H1 (cell line): ENCODE measurements around the gene OSCP1. TPM values are rescaled to one million over a fixed set of nuclear protein-coding genes. Genes with fewer than 3 reads are reported as not detected.

ENCODE experiments used
- CTCF ChIA-PET: fragments of 300-600 bp; sonication (Branson Sonifier 250); formaldehyde crosslinking; loops from one replicate; lab custom pipeline; 2021; ENCODE audit not compliant: partially characterized antibody; lab: Charles Lee
- POLR2A ChIA-PET: fragments of 300-600 bp; sonication (Branson Sonifier 250); formaldehyde crosslinking; loops from one replicate; lab custom pipeline; 2021; ENCODE audit warnings: inconsistent platforms; ENCODE audit not compliant: partially characterized antibody; lab: Charles Lee
- DNase-seq, 2 experiments: peaks; one replicate each; pipeline versions ENCODE4 v3.0.0 to v3.0.0-alpha.2; 2010 to 2022; ENCODE audit warnings: low spot score in 2 of 2, low read depth in 1 of 2, mixed read lengths in 1 of 2
- FAIRE-seq: peaks from 2 replicates; lab custom pipeline; 2011; peaks lifted over from hg19 to GRCh38; lab: Jason Lieb, UNC
- H2AFZ ChIP-seq: 2 replicates; pipeline ENCODE4 v1.8.1; 2012; ENCODE audit warnings: low read length, inconsistent platforms
- H2AK5ac ChIP-seq: 2 replicates; pipeline ENCODE4 v1.6.1; 2013; ENCODE audit warnings: low read depth, low read length
- H2BK120ac ChIP-seq: replicated peaks from 2 replicates; pipeline ENCODE3; 2013; ENCODE audit warnings: low read depth, low read length, inconsistent platforms
- H2BK12ac ChIP-seq: 2 replicates; pipeline ENCODE4 v1.6.1; 2013; ENCODE audit warnings: low read depth, low read length
- H2BK15ac ChIP-seq: 2 replicates; pipeline ENCODE4 v1.6.1; 2013; ENCODE audit warnings: low read length
- H2BK20ac ChIP-seq: 2 replicates; pipeline ENCODE4 v1.6.1; 2013; ENCODE audit warnings: low read length
- H2BK5ac ChIP-seq: 2 replicates; pipeline ENCODE4 v1.6.1; 2013; ENCODE audit warnings: low read depth, low read length
- H3K14ac ChIP-seq: 2 replicates; pipeline ENCODE4 v1.6.1; 2013; ENCODE audit warnings: inconsistent platforms; ENCODE audit not compliant: insufficient read length
- H3K18ac ChIP-seq: 2 replicates; pipeline ENCODE4 v1.6.1; 2013; ENCODE audit warnings: low read length; ENCODE audit errors: extremely low read depth
- H3K23ac ChIP-seq: 2 replicates; pipeline ENCODE4 v1.6.1; 2013; ENCODE audit warnings: inconsistent platforms; ENCODE audit not compliant: insufficient read length
- H3K23me2 ChIP-seq: 2 replicates; pipeline ENCODE4 v1.6.1; 2013; ENCODE audit warnings: low read depth, low read length
- H3K27ac ChIP-seq: 2 replicates; pipeline ENCODE4 v1.6.1; 2011; ENCODE audit warnings: low read depth, low read length, inconsistent platforms
- H3K27me3 ChIP-seq, 4 experiments: replicated peaks in 1 of 4; 1 replicate in 1 of 4; 2 replicates in 3 of 4; pipeline versions ENCODE4 v1.6.1 to v1.8.1; 2011 to 2013; ENCODE audit warnings: low read length in 3 of 4, mild to moderate bottlenecking in 3 of 4, inconsistent platforms in 2 of 4, mixed read lengths in 2 of 4, moderate library complexity in 1 of 4; ENCODE audit not compliant: control insufficient read depth in 3 of 4, insufficient read depth in 3 of 4; ENCODE audit errors: extremely low read depth in 1 of 4
- H3K36me3 ChIP-seq, 4 experiments: 2 replicates each; pipeline versions ENCODE4 v1.6.1 to v1.8.1; 2011 to 2013; ENCODE audit warnings: mild to moderate bottlenecking in 4 of 4, low read length in 3 of 4, moderate library complexity in 2 of 4, control low read depth in 1 of 4, inconsistent platforms in 1 of 4; ENCODE audit not compliant: insufficient read depth in 4 of 4, control insufficient read depth in 2 of 4
- H3K4ac ChIP-seq: replicated peaks from 2 replicates; pipeline ENCODE3; 2013; ENCODE audit warnings: low read length, low read depth, mixed read lengths, inconsistent platforms; ENCODE audit not compliant: insufficient read length
- H3K4me1 ChIP-seq, 4 experiments: replicated peaks in 1 of 4; 1 replicate in 1 of 4; 2 replicates in 3 of 4; pipeline versions ENCODE4 v1.6.1 to v1.8.1; 2011 to 2013; ENCODE audit warnings: low read length in 3 of 4, inconsistent platforms in 2 of 4, mixed read lengths in 1 of 4; ENCODE audit not compliant: insufficient read depth in 4 of 4, control insufficient read depth in 3 of 4
- H3K4me2 ChIP-seq, 2 experiments: 2 replicates each; pipeline versions ENCODE4 v1.6.1 to v1.8.1; 2011 to 2013; ENCODE audit warnings: low read depth in 2 of 2, low read length in 2 of 2, control low read depth in 1 of 2, inconsistent platforms in 1 of 2, mild to moderate bottlenecking in 1 of 2; ENCODE audit not compliant: insufficient read depth in 1 of 2
- H3K4me3 ChIP-seq, 4 experiments: fragments of 200-600, 300-600 bp in 1 of 4; sonication (generic), shearing (Covaris generic), sonication (Bioruptor Twin) in 1 of 4; 2 replicates each; pipeline versions ENCODE4 v1.5.1 to v1.8.1; 2011 to 2016; ENCODE audit warnings: low read length in 4 of 4, low read depth in 3 of 4, control low read depth in 2 of 4, inconsistent platforms in 2 of 4, mild to moderate bottlenecking in 2 of 4, mixed read lengths in 1 of 4, moderate library complexity in 1 of 4; ENCODE audit not compliant: insufficient read depth in 2 of 4; ENCODE audit errors: extremely low read depth in 1 of 4
- H3K56ac ChIP-seq: replicated peaks from 2 replicates; pipeline ENCODE3; 2013; ENCODE audit warnings: low read depth, mild to moderate bottlenecking, mixed read lengths, low read length, inconsistent platforms; ENCODE audit not compliant: insufficient read length
- H3K79me1 ChIP-seq: 2 replicates; pipeline ENCODE4 v1.6.1; 2013; ENCODE audit warnings: low read depth, low read length, control low read depth
- H3K79me2 ChIP-seq, 2 experiments: 2 replicates each; pipeline versions ENCODE4 v1.6.1 to v1.8.1; 2012 to 2013; ENCODE audit warnings: low read length in 2 of 2, mild to moderate bottlenecking in 2 of 2, inconsistent platforms in 1 of 2; ENCODE audit not compliant: insufficient read depth in 2 of 2, control insufficient read depth in 1 of 2
- H3K9ac ChIP-seq, 4 experiments: replicated peaks in 1 of 4; 1 replicate in 1 of 4; 2 replicates in 3 of 4; pipeline versions ENCODE4 v1.6.1 to v1.8.1; 2011 to 2013; ENCODE audit warnings: low read depth in 3 of 4, low read length in 3 of 4, control low read depth in 2 of 4, mild to moderate bottlenecking in 2 of 4, moderate library complexity in 2 of 4, inconsistent platforms in 1 of 4; ENCODE audit errors: extremely low read depth in 1 of 4
- H3K9me3 ChIP-seq, 2 experiments: 2 replicates each; pipeline versions ENCODE4 v1.6.1 to v1.8.1; 2012 to 2013; ENCODE audit warnings: mild to moderate bottlenecking in 2 of 2, moderate library complexity in 2 of 2, control low read depth in 1 of 2, inconsistent platforms in 1 of 2, low read depth in 1 of 2, low read length in 1 of 2, mixed read lengths in 1 of 2; ENCODE audit not compliant: insufficient read depth in 2 of 2
- H4K20me1 ChIP-seq, 2 experiments: replicated peaks in 1 of 2; 2 replicates each; pipeline versions ENCODE3 to v1.8.1; 2011 to 2013; ENCODE audit warnings: inconsistent platforms in 2 of 2, low read length in 2 of 2, mild to moderate bottlenecking in 1 of 2; ENCODE audit not compliant: insufficient read depth in 2 of 2, control insufficient read depth in 1 of 2
- H4K5ac ChIP-seq: 2 replicates; pipeline ENCODE4 v1.6.1; 2013; ENCODE audit warnings: low read length, low read depth, mixed read lengths, inconsistent platforms; ENCODE audit not compliant: insufficient read length
- H4K8ac ChIP-seq: 2 replicates; pipeline ENCODE4 v1.8.0; 2013; ENCODE audit warnings: mild to moderate bottlenecking, moderate library complexity, low read length, inconsistent platforms; ENCODE audit not compliant: insufficient read depth; ENCODE audit errors: extremely low read depth
- H4K91ac ChIP-seq: replicated peaks from 2 replicates; pipeline ENCODE3; 2013; ENCODE audit warnings: low read length, mixed read lengths, inconsistent platforms; ENCODE audit not compliant: insufficient read length
- EP300 ChIP-seq, 2 experiments: IDR thresholded peaks; 1 replicate in 1 of 2; 2 replicates in 1 of 2; pipeline ENCODE4 v1.6.1; 2011 to 2012; ENCODE audit warnings: low read depth in 2 of 2, low read length in 2 of 2, mild to moderate bottlenecking in 2 of 2, borderline replicate concordance in 1 of 2, inconsistent platforms in 1 of 2, moderate library complexity in 1 of 2
- EZH2 ChIP-seq: fragments of 200-600 bp; sonication (generic); IDR thresholded peaks from 2 replicates; pipeline ENCODE4 v1.7.1; 2012; ENCODE audit warnings: low read depth, mild to moderate bottlenecking, moderate library complexity, low read length, inconsistent platforms; ENCODE audit not compliant: severe bottlenecking
- GTF2F1 ChIP-seq: IDR thresholded peaks from 2 replicates; pipeline ENCODE4 v1.6.1; 2012; ENCODE audit warnings: low read depth, low read length, improper control_type of control experiment, borderline replicate concordance
- HDAC6 ChIP-seq: IDR thresholded peaks from one replicate; pipeline ENCODE4 v1.7.1; 2012; ENCODE audit warnings: low read depth, mild to moderate bottlenecking, inconsistent platforms, low read length, moderate library complexity
- JUND ChIP-seq: IDR thresholded peaks from 2 replicates; pipeline ENCODE4 v1.6.1; 2011; ENCODE audit warnings: mild to moderate bottlenecking, improper control_type of control experiment, low read length
- KDM1A ChIP-seq: fragments of 200-600, 300-600 bp; sonication (generic); IDR thresholded peaks from 2 replicates; pipeline ENCODE4 v1.7.1; 2016; ENCODE audit warnings: mild to moderate bottlenecking, low read length, borderline replicate concordance
- RNF2 ChIP-seq: fragments of 200-900, 300-1000 bp; sonication (generic); IDR thresholded peaks from 2 replicates; pipeline ENCODE4 v1.7.1; 2016; ENCODE audit warnings: borderline replicate concordance, low read depth, mild to moderate bottlenecking, antibody characterized with exemption, low read length; ENCODE audit not compliant: poor library complexity, severe bottlenecking; ENCODE audit errors: missing control alignments
- SIX5 ChIP-seq: IDR thresholded peaks from 2 replicates; pipeline ENCODE4 v1.6.1; 2011; ENCODE audit warnings: mild to moderate bottlenecking, low read depth, low read length
- SUZ12 ChIP-seq: fragments of 200-600 bp; sonication (generic); IDR thresholded peaks from 2 replicates; pipeline ENCODE4 v1.6.1; 2012; ENCODE audit warnings: mild to moderate bottlenecking, inconsistent platforms, low read length, moderate library complexity, mixed read lengths
- ZNF274 ChIP-seq: IDR thresholded peaks from 2 replicates; pipeline ENCODE4 v1.7.0; 2012; ENCODE audit warnings: low read length, borderline replicate concordance; ENCODE audit errors: extremely low read depth
- WGBS, 2 experiments: shearing (Covaris generic) in 1 of 2; methylation state at CpG; one replicate each; pipeline versions ENCODE4 v1.1.6 to v1.1.7; 2013 to 2015; ENCODE audit warnings: low lambda C conversion rate in 2 of 2, mixed read lengths in 2 of 2, inconsistent platforms in 1 of 2, low coverage in 1 of 2, missing lambda C conversion rate in 1 of 2; ENCODE audit not compliant: insufficient replicate concordance in 2 of 2, insufficient coverage in 1 of 2, insufficient read length in 1 of 2; ENCODE audit errors: extremely low coverage in 1 of 2, missing lambda C conversion rate in 1 of 2; 5-methylcytosine and 5-hydroxymethylcytosine counted together
- polyA plus RNA-seq, 7 experiments: library from polyadenylated mRNA; depleted of rRNA in 3 of 7; stranded (reverse) in 5 of 7; unstranded in 2 of 7; fragments of >200 nt in 5 of 7; fragments of 200-250 nt in 2 of 7; gene quantifications; 1 replicate in 5 of 7; 2 replicates in 1 of 7; 4 replicates in 1 of 7; pipeline versions ENCODE4 v1.2.1 to v1.2.3, GENCODE V29; 2011 to 2013; ENCODE audit warnings: missing spikeins in 2 of 7, mixed read lengths in 2 of 7
- total RNA-seq: library from RNA; stranded (reverse); fragmentation: NEBNext Ultra II Directional; extraction: Animal tissue kit (Norgen Biotek cat#: 25700); gene quantifications from 2 replicates; pipeline ENCODE4 v1.2.1, GENCODE V29; 2021
- TF ChIP-seq, protein P1 (sequence below): IDR thresholded peaks from 2 replicates; pipeline ENCODE4 v1.6.1; 2012; ENCODE audit warnings: low read length, inconsistent platforms

OSCP1 gene
- total and polyA plus RNA-seq, 2 of the 8 experiments (the other 6 are each of a cell fraction or from before 2014, with no cell fraction given), result 1.8 to 3.3 TPM

DNA sequence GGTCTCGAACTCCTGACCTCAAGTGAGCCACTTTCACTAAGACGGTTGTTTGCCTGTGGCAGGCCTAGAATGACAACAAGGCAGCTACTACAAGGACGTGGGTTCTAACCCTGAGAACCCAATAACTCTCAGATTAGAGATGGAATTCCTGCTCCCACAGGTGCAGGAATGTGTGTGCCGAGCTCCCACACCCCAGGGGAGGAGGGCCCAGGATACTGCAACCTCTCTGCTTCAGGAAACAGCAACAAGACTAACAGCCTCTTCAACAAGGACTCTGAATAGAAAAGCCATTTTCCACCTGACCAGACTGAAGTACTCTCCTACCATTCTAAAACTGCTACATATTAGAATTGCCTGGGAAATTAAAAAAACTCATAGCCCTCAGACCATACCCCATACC is 57.4 kb downstream of the OSCP1 start:
- peaks cover 0 to 9% of the 10 kb centered on the region in 2 experiments for H4K20me1 ChIP-seq
- no peak overlapping the region for H3K14ac ChIP-seq
- H2BK120ac ChIP-seq, result no peak overlapping the region
- H2BK12ac ChIP-seq, result no peak overlapping the region
- H4K5ac ChIP-seq, result no peak overlapping the region
- H4K8ac ChIP-seq, result no peak overlapping the region
- no peak overlapping the region for H3K18ac ChIP-seq
- POLR2A ChIA-PET, result interaction anchor here (1.2 kb wide), 1 partner anchor 93 kb away, joined by 3 read pairs; no protein-coding TSS in a partner anchor
- DNase-seq (no peak), FAIRE-seq (no peak)
- CTCF ChIA-PET, result interaction anchor here (0.6 to 1.7 kb wide), 5 partner anchors 25 to 31 kb away, joined by 3 to 4 read pairs (median 3); no protein-coding TSS in a partner anchor
- H3K27me3 ChIP-seq, result no peaks in the 10 kb centered on the region
- H3K23ac ChIP-seq, result no peak overlapping the region
- no peak overlapping the region for H3K56ac ChIP-seq
- peaks cover 0 to 11% of the 10 kb centered on the region in 2 experiments; a peak in 3 of 4 replicates for H3K79me2 ChIP-seq
- H3K4me3 ChIP-seq, result no peak overlapping the region
- H3K9me3 ChIP-seq, result no peaks in the 10 kb centered on the region
- 92% methylated on average over 4 of the region's 4 CpGs; no CpG with 5 or more reads in 1 of the 2 experiments for WGBS, 2 experiments
- no peak overlapping the region for H4K91ac ChIP-seq
- peaks cover 0 to 2% (median under 1%) of the 10 kb centered on the region in 4 experiments; a peak in 3 of 7 replicates for H3K4me1 ChIP-seq
- no peak overlapping the region for H2BK5ac ChIP-seq
- H2BK20ac ChIP-seq, result no peak overlapping the region
- H3K4ac ChIP-seq, result no peak overlapping the region
- peaks cover 6 to 24% (median 17%) of the 10 kb centered on the region in 4 experiments for H3K36me3 ChIP-seq
- H3K4me2 ChIP-seq, result no peak overlapping the region
- no peak overlapping the region for H2BK15ac ChIP-seq
- H2AFZ ChIP-seq, result no peak overlapping the region
- H3K27ac ChIP-seq, result no peak overlapping the region
- peaks cover 4% of the 10 kb centered on the region; the same call in 1 of the 2 replicates for H3K23me2 ChIP-seq
- peaks cover 5% of the 10 kb centered on the region; the same call in 1 of the 2 replicates for H3K79me1 ChIP-seq
- H3K9ac ChIP-seq, result no peak overlapping the region
- no peak overlapping the region for H2AK5ac ChIP-seq
- TF ChIP-seq EP300 (IDR thresholded peaks at IDR 0.05; ENCODE audit: borderline replicate concordance in 1 of 2, low read depth in 2 of 2, low read length in 2 of 2) (no peak), GTF2F1 (no peak), RNF2 (no peak), HDAC6 (no peak), SIX5 (no peak), KDM1A (no peak), EZH2 (no peak), JUND (no peak), ZNF274 (no peak), SUZ12 (no peak)
- TF ChIP-seq, protein P1, sequence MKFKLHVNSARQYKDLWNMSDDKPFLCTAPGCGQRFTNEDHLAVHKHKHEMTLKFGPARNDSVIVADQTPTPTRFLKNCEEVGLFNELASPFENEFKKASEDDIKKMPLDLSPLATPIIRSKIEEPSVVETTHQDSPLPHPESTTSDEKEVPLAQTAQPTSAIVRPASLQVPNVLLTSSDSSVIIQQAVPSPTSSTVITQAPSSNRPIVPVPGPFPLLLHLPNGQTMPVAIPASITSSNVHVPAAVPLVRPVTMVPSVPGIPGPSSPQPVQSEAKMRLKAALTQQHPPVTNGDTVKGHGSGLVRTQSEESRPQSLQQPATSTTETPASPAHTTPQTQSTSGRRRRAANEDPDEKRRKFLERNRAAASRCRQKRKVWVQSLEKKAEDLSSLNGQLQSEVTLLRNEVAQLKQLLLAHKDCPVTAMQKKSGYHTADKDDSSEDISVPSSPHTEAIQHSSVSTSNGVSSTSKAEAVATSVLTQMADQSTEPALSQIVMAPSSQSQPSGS, result no peak
